Measurements from ENCODE around the gene TMEM181.

TMEM181 gene

GRCh38 chr6:158660333-158660754 lies 100.5 kb downstream of the TMEM181 start:
- no peak for DNase-seq (ENCODE audit: low spot score)
- TF ChIP-seq CTCF (IDR thresholded peaks at IDR 0.05) = no peak
- H3K4me3 ChIP-seq = no peak overlapping the region
- H3K27ac ChIP-seq = no peak overlapping the region

DNA sequence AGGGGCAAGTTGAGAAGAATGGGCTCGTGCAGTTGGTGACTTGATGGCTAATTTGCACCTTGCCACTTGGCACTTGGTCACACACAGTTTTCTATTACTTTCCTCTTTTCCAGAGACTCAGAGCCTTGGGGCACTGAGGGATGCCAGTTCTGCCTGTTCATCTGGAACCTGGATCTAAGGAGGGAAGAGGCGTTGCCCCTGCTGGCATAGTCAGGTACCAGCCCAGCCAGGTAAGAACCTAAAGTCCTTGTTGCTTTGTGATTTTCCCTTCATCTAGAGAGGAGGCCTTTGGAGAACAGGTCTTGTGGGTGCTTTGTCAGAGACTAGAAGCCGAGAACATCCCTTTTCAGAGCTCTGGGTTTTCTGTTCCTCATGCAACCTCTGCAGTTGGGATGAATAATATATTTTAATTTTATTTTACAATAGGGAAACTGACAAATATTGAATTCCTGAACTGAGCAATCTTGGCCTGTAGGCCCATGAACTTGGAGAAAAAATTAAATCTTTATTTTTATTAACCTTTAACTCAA lies 101.3 kb downstream of the TMEM181 start:
- no peak for DNase-seq (ENCODE audit: low spot score)
- H3K27ac ChIP-seq = no peak overlapping the region
- no peak overlapping the region for H3K4me3 ChIP-seq
- no peak for TF ChIP-seq CTCF (IDR thresholded peaks at IDR 0.05)

GRCh38 chr6:158662607-158662953 lies 102.7 kb downstream of the TMEM181 start:
- Histone ChIP-seq H3K4me3 (no peak overlapping the region), H3K27ac (no peak overlapping the region)
- no peak for TF ChIP-seq CTCF (IDR thresholded peaks at IDR 0.05)
- DNase-seq (ENCODE audit: low spot score) = no peak

DNA sequence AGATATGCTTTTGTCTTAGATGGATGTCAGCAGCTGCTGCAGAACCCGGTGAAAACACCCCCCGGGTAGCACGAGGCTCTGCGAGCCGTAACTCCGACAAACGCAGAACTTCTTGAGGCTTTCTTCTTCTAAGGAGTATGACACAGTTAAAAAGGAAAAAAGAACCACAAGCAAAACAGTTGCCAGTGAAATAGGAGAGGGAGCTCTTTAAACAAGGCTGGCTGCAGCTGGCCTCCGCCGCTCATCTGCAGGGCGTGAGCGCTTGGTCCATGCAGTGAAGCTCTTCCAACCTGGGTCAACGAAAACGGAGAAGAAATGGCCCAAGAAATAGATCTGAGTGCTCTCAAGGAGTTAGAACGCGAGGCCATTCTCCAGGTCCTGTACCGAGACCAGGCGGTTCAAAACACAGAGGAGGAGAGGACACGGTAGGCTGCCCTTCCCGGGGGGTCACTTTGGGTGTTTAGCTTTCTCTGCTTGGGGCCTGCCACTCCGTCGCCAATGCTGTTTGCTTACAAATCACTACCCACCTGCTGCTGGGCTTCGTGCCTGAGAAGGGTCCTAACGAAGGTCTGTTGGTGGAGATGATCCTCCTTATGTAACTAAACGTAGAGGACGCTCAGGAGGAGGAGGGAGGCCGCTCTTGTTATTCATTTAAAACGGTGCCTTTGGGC lies 103.2 kb downstream of the TMEM181 start:
- Histone ChIP-seq H3K27ac (peak overlapping the region in 1 of 2 donors; percentile 40), H3K4me3 (peak overlapping the region; percentile 44)
- DNase-seq (ENCODE audit: low spot score) = no peak
- no peak for TF ChIP-seq CTCF (IDR thresholded peaks at IDR 0.05)

DNA sequence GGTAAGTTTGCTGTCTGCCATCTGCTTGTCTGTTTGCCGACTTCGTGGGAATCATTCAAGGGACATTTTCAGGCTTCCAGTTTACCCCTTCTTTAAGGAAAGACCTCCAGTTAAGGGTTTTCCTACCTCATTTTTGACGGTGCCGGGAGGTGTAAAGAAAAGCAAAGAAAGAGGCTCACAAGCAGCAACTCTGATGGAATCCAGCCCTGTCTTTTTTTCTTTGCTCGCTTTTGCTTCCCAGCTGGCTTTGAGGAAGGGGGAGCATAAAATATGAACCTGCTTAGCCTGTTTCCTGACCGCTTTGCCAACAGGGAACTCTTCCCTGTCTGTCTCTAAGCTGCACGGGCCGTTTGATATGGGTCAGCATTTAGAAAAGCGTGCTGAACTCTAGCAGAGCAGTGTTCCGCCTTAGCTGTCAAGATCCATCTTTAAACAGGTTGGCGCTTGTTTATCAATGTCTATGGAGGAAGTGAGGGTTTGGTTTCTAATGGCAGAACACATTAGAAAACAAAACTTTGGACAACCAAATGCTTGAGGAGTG lies 103.8 kb downstream of the TMEM181 start:
- peak overlapping the region in 1 of 2 donors; percentile 40 for H3K27ac ChIP-seq
- no peak for TF ChIP-seq CTCF (IDR thresholded peaks at IDR 0.05)
- no peak for DNase-seq (ENCODE audit: low spot score)
- H3K4me3 ChIP-seq = peak overlapping the region; percentile 44

DNA sequence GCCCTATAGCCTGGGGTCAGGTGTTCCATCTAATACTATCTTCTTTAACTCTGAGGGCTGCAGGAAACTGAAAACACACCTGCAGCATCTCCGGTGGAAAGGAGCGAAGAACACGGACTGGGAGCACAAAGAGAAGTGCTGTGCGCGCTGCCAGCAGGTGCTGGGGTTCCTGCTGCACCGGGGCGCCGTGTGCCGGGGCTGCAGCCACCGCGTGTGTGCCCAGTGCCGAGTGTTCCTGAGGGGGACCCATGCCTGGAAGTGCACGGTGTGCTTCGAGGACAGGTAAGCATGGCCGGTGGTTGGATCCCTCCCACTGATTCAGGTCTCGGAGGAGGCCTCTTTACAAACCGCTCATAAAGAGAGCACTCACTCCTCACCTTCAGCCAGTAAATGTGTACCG lies 105.4 kb downstream of the TMEM181 start:
- no peak for DNase-seq (ENCODE audit: low spot score)
- H3K4me3 ChIP-seq = no peak overlapping the region
- H3K27ac ChIP-seq = no peak overlapping the region
- TF ChIP-seq CTCF (IDR thresholded peaks at IDR 0.05) = no peak

All from coronary artery (tissue), 2 donors.